CD1c-positive myeloid dendritic cell (primary cell): Measurements from ENCODE around the gene PALLD.

Source experiments
- DNase-seq: peaks from one replicate; pipeline ENCODE4 v3.0.0-alpha.2; 2016; ENCODE audit errors: extremely low spot score

PALLD gene

GRCh38 chr4:168877511-168878491 is 380.9 kb downstream of the PALLD start:
- DNase-seq = peak; percentile 75

DNA sequence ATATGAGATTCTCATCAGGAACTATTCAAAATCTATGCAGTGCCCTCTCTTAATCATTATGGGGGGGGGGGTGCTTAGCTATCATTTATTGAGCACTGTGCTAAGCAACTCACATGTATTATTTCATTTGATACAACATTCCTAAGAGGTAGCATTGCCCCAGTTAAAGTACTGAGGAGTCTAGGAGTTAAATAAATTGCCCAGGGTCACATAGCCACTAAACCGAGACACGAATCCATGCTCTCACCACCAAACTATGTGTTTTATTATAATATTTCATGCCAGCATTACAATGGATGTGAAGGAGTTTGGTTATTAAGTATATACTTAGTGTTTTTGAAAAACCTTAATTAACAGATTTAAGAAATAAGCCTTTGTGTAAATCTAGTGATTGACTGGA is 381.8 kb downstream of the PALLD start:
- DNase-seq = no peak

- DNase-seq = peak; percentile 77
These were observed 382.3 kb downstream of the PALLD start for GRCh38 chr4:168879188-168879587.

GRCh38 chr4:168880072-168880675 is 383.3 kb downstream of the PALLD start:
- peak; percentile 19 for DNase-seq

DNA sequence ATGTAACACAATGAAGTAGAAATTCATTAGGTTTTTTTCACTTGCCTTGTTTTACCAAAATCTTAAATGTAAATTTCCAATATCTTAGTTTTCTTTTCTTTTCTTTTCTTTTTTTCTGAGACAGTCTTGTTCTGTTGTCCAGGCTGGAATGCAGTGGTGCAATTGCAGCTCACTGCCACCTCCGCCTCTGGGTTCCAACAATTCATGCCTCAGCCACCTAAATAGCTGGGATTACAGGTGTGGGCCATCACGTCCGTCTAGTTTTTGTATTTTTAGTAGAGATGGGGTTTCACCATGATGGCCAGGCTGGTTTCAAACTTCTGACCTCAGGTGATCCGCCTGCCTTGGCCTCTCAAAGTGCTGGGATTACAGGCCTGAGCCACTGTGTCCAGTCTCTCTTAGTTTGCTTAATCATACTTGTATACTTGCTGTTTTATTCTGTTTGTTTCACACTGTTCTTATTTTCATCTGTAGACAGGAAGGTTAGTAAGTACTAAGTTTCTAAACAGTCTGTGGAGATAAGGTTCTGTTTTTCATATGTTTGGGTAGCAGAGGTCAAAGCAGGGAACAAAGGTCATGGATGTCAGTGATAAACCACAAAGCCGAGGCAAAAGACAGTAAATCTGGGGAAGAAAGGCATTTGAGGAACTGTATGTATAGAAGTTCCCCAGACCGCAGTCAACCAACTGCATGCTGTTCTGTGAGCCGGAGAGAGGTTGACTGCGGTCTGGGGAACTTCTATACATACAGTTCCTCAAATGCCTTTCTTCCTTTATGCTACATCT is 384.2 kb downstream of the PALLD start:
- peak; percentile 90 for DNase-seq

- DNase-seq = peak; percentile 38
These were observed 385.0 kb downstream of the PALLD start for GRCh38 chr4:168881781-168882420.

DNA sequence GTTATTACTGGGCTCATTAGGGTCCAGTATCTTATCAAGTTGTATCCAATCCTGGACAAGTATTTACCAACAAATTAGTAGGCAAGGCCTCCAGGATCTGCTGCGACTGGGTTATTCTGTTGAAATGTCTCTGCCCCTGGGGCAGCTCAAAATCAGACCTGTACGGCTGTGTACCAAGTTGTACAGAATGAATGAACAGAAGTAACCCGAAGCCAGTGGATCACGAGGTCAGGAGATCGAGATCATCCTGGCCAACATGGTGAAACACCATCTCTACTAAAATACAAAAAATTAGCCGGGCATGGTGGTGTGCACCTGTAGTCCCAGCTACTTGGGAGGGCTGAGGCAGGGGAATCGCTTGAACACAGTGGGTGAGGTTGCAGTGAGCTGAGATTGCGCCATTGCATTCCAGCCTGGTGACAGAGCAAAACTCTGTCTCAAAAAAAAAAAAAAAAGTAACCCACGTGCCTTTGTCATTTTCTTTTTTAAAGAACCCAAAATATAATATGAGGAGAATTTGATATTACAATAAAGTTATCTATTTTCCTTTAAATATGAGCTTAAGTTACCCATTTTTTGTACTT is 385.9 kb downstream of the PALLD start:
- DNase-seq = no peak

DNA sequence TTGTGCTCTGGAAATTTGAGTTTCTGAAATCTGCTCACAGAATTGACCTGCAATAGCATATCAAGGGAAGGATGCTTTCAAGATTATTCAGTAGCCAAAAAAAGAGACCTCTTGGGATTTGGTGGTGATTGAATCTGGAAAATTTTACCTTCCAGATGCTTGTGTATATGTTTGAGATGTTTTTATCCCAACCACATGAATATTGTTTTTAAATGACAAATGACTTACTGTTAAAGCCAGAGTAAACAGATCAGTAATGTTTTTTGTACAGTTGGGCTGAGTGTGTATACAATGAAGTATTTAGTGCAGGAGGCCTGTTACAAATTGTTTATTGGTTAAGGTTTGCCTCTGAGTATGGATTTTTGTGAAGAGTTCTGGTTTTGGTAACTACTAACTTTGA is 386.7 kb downstream of the PALLD start:
- no peak for DNase-seq

GRCh38 chr4:168884251-168885124 is 387.6 kb downstream of the PALLD start:
- DNase-seq = no peak

GRCh38 chr4:168885400-168885799 is 388.5 kb downstream of the PALLD start:
- DNase-seq = no peak

DNA sequence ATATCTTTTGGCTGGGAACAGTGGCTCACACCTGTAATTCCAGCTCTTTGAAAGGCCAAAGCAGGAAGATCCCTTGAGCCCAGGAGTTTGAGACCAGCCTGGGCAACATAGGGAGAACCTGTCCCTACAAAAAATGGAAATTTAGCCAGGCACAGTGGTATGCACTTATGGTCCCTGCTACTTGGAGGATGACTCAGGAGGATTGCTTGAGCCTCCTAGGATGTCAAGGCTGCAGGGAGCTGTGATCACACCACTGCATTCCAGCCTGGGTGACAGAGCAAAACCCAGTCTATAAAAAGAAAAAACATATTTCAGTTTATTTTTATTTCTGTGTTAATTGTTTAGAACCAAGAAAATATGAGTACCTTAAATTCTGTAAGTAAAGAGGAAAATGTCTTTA is 389.5 kb downstream of the PALLD start:
- DNase-seq = no peak

DNA sequence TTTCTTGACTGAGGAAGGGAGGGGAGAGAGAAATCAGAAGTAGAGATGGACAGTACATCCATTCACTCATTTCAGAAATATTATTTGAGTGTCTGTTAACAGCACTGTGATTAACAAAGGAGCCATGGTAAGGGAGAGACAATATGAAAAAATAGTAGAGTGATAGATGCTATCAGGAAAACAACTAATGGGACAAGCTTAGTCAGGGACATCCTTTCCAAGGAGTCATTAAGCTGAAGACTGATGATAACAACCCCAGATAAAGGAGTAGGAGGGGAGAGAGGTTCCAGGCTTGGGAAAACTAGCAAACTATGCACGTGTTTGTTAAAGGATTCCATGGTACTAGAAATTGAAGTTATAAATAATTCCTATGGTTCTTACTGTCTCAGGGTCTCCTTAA is 391.0 kb downstream of the PALLD start:
- DNase-seq = no peak

- DNase-seq = no peak
These were observed 391.9 kb downstream of the PALLD start for GRCh38 chr4:168888715-168889215.

- DNase-seq = no peak
These were observed 394.2 kb downstream of the PALLD start for GRCh38 chr4:168891086-168891485.

GRCh38 chr4:168891688-168892087 is 394.8 kb downstream of the PALLD start:
- no peak for DNase-seq

DNA sequence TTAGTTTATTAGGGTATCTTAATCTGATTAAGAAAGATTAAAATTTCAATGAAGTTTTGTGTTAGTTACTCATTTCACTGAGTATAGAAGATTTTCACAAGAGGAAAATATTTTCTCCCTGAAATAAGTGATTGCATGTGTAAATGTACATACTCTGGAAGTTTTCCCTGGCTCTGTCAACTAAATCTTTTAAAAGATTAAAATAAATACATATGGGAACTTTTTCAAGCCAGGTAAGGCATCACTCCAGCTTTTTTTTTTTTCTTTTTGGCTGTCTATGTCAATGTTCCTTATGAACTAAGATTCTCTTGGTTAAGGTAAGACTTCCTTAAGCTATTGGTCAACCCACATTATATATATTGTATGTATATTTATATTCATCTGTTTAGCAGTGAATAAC is 395.6 kb downstream of the PALLD start:
- DNase-seq = no peak

- DNase-seq = peak; percentile 22
These were observed 396.4 kb downstream of the PALLD start for GRCh38 chr4:168893205-168893604.

DNA sequence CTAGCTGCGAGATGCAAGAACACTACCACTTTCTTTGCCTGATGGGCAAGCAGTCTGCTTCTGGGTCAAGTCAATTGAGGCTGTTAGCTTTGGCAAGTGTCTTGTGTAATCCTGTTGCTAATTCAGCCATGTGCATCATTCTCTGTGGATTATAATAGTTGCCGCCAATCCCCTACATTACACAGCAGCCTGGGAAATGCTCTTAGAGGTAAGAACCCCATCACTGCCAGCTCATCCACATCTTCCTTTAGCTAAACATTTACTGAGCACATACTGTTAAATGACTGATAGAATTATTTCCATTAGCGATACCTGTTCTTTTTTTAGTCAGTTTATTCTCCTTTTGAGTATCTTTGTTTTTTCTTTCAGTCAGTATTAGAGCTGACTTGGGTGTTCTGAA is 397.0 kb downstream of the PALLD start:
- DNase-seq = no peak

- DNase-seq = no peak
These were observed 403.2 kb downstream of the PALLD start for GRCh38 chr4:168900080-168900479.

DNA sequence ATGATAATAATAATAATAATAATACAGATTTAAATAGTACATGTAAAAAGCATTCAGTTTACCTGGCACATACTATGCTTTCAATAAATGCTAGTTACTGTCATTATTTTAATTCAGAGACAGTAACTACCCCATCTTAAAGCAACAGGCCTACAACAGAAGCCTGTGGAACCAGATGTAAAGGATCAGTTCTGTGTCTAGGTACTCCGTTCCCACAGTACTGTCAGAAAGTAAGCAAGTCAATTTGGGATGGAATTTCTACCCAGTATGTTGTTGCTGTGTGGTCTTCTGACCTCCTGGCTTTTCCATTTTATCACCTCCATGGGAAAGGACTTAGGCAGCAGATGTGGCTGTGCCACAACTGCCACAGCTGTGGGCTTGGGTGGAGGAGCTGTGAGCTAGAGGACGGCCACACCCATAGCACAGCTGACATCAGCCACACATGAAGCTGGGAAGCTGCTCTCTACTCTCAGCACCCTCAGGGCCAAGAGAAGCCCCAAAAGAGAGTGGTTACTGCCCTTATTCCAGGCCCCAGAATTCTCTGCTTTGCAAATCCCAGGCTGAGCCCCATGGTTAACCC is 410.4 kb downstream of the PALLD start:
- no peak for DNase-seq
